ENCODE data around the gene HOGA1.

Gene HOGA1

DNA sequence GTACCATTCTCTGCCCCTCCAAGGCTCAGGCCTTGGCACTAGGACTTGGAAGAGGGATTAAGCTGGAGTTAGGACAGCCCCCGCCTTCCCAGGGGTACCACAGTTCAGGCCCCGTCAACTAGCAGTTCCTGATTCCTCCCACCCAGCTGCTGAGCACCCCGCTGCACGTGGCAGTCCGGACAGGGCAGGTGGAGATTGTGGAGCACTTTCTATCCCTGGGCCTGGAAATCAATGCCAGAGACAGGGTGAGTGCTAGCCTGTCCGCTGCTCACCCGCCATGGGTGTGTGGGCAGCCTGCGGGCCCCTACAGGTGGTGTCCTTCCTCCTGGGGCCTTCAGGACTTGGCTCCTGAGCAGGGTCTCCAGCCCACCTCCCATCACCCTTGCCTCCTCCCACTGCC is 2.0 kb upstream of the HOGA1 start:
- Histone ChIP-seq H3K36me3 (ENCODE audit: control insufficient read depth, insufficient read depth, low read length) (no peaks in the 10 kb centered on the region; the same call in 1 of the 2 replicates), H3K4me3 (ENCODE audit: low read length) (no peak overlapping the region; the same call in 1 of the 2 replicates), H3K27me3 (ENCODE audit: control insufficient read depth, insufficient read depth, low read length) (no peaks in the 10 kb centered on the region), H3K27ac (ENCODE audit: low read length) (no peak overlapping the region), H3K4me1 (ENCODE audit: control insufficient read depth, insufficient read depth, low read length) (peaks cover 1% of the 10 kb centered on the region; the same call in 1 of the 2 replicates), H3K9me3 (ENCODE audit: control insufficient read depth, insufficient read depth, low read length) (no peaks in the 10 kb centered on the region)
- no peak for DNase-seq (ENCODE audit: low read depth, low spot score)
- no CpG with 5 or more reads among the region's 8 CpGs for WGBS (ENCODE audit: insufficient coverage, insufficient read length)

DNA sequence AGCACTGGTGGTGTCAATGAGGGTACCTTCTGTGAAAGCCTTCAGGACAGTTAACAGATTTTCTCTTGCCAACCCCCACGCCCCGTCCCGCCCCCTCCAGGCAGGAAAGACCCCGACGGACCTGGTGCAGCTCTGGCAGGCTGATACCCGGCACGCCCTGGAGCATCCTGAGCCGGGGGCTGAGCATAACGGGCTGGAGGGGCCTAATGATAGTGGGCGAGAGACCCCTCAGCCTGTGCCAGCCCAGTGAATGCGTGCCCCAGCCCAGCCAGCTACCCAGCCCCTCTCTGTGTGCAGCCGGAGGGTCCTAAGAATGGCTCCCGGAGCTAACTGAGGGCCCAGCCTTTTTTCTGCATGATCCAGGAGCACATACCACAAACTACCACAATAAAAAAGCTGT is 713 bp upstream of the HOGA1 start:
- no CpG with 5 or more reads among the region's 13 CpGs for WGBS (ENCODE audit: insufficient coverage, insufficient read length)
- Histone ChIP-seq H3K27me3 (ENCODE audit: control insufficient read depth, insufficient read depth, low read length) (no peaks in the 10 kb centered on the region), H3K27ac (ENCODE audit: low read length) (no peak overlapping the region), H3K36me3 (ENCODE audit: control insufficient read depth, insufficient read depth, low read length) (no peaks in the 10 kb centered on the region; the same call in 1 of the 2 replicates), H3K9me3 (ENCODE audit: control insufficient read depth, insufficient read depth, low read length) (no peaks in the 10 kb centered on the region), H3K4me3 (ENCODE audit: low read length) (no peak overlapping the region), H3K4me1 (ENCODE audit: control insufficient read depth, insufficient read depth, low read length) (peaks cover 1% of the 10 kb centered on the region; the same call in 1 of the 2 replicates)
- no peak for DNase-seq (ENCODE audit: low read depth, low spot score)

DNA sequence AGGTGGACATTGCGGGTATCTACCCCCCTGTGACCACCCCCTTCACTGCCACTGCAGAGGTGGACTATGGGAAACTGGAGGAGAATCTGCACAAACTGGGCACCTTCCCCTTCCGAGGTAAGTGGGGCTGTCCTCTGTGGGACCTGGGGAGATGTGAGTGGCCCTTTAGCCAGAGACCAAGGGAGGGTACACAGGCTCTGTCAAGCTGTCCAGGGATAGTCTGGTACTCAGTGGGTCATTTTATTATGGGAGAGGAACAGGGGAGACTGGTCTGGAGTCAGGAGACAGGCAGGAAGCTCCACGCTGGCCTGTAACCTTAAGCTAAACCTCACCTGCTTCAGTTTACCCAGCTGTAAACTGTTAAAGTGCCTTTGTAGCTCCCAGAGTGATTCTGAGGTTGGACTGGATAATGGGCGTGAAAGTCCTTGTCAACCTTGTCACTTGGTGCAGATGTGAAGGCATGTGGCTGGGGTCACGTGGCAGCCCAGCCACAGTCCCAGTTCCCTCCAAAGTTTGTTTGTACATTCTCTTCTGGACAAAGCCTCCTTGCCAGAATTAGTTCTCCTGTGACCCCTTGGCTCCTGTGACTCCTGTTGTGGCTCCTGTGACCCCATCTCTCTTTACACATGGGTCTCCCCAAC is 729 bp downstream of the HOGA1 start:
- Histone ChIP-seq H3K9me3 (ENCODE audit: control insufficient read depth, insufficient read depth, low read length) (no peaks in the 10 kb centered on the region), H3K4me1 (ENCODE audit: control insufficient read depth, insufficient read depth, low read length) (peaks cover 1% of the 10 kb centered on the region; the same call in 1 of the 2 replicates), H3K27ac (ENCODE audit: low read length) (no peak overlapping the region), H3K36me3 (ENCODE audit: control insufficient read depth, insufficient read depth, low read length) (no peaks in the 10 kb centered on the region; the same call in 1 of the 2 replicates), H3K27me3 (ENCODE audit: control insufficient read depth, insufficient read depth, low read length) (no peaks in the 10 kb centered on the region), H3K4me3 (ENCODE audit: low read length) (no peak overlapping the region)
- no peak for DNase-seq (ENCODE audit: low read depth, low spot score)
- no CpG with 5 or more reads among the region's 5 CpGs for WGBS (ENCODE audit: insufficient coverage, insufficient read length)

DNA sequence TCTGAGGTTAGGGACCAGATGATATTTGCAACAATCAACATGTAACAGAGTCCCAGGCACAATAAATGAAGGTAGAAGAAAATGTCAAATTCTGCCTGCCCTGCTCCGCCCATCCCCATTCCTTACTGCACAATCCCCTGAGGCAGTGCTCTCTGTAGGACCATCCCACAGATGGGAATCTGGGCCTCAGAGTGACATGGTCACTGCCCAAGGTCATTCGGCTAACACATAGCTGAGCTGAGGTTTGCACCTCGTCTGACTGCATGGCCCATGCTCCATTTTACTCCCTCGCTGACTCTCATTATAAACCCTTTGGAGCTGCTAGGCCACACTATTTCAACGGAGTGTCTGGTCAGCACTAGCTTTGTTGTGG is 1.2 kb downstream of the HOGA1 start:
- no peak for DNase-seq (ENCODE audit: low read depth, low spot score)
- Histone ChIP-seq H3K27ac (ENCODE audit: low read length) (no peak overlapping the region), H3K4me1 (ENCODE audit: control insufficient read depth, insufficient read depth, low read length) (peaks cover 1% of the 10 kb centered on the region; the same call in 1 of the 2 replicates), H3K9me3 (ENCODE audit: control insufficient read depth, insufficient read depth, low read length) (no peaks in the 10 kb centered on the region), H3K4me3 (ENCODE audit: low read length) (no peak overlapping the region), H3K27me3 (ENCODE audit: control insufficient read depth, insufficient read depth, low read length) (no peaks in the 10 kb centered on the region), H3K36me3 (ENCODE audit: control insufficient read depth, insufficient read depth, low read length) (no peaks in the 10 kb centered on the region; the same call in 1 of the 2 replicates)
- no CpG with 5 or more reads among the region's 5 CpGs for WGBS (ENCODE audit: insufficient coverage, insufficient read length)

DNA sequence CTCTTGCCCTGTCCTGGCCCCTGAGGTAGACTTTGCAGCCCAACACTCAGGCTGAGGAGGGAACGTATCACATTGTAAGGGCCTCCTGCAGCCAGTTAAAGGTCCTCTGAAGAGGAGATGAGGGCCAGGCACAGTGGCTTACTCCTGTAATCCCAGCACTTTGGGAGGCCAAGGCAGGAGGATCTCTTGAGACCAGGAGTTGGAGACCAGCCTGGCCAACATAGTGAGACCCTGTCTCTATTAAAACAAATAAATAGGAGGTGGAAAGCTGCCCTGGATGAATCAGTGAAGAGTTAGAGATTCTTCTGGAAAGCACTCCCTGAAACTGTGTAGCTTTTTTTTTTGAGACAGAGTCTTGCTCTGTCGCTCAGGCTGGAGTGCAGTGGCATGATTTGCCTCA is 3.0 kb downstream of the HOGA1 start:
- Histone ChIP-seq H3K4me3 (ENCODE audit: low read length) (no peak overlapping the region), H3K36me3 (ENCODE audit: control insufficient read depth, insufficient read depth, low read length) (no peaks in the 10 kb centered on the region; the same call in 1 of the 2 replicates), H3K27me3 (ENCODE audit: control insufficient read depth, insufficient read depth, low read length) (no peaks in the 10 kb centered on the region), H3K9me3 (ENCODE audit: control insufficient read depth, insufficient read depth, low read length) (no peaks in the 10 kb centered on the region), H3K27ac (ENCODE audit: low read length) (no peak overlapping the region), H3K4me1 (ENCODE audit: control insufficient read depth, insufficient read depth, low read length) (peaks cover 1% of the 10 kb centered on the region; the same call in 1 of the 2 replicates)
- WGBS (ENCODE audit: insufficient coverage, insufficient read length): no CpG with 5 or more reads among the region's 2 CpGs
- DNase-seq (ENCODE audit: low read depth, low spot score): no peak

DNA sequence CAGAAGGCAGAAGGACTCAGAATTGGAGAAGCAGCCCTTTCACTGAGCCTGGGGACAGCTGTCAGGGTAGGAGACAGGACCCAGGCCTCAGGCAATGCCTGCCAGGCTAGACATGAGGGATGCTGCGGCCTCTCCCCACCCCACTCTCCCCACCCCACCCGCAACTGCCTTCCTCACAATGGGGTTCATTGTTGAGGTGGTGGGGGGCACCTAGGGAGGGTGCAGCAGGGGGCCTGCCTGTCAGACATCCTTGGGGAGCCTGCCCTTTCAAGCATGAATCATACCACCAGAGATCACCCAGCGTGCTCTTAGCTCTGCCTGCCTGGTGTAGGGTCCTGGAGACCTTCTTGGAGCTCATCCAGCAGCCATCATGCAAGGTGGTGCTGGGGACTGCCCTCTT is 5.3 kb downstream of the HOGA1 start, which contains the start of gene C10orf62:
C10orf62 (plus strand) TSS at position 243 of the 400 bp plus-strand sequence. CDS start 177 bp downstream, outside the sequence.
- no peaks in the 10 kb centered on the region for H3K27me3 ChIP-seq (ENCODE audit: control insufficient read depth, insufficient read depth, low read length)
- no peak for DNase-seq (ENCODE audit: low read depth, low spot score)
- H3K36me3 ChIP-seq (ENCODE audit: control insufficient read depth, insufficient read depth, low read length): no peaks in the 10 kb centered on the region
- H3K27ac ChIP-seq (ENCODE audit: low read length): no peak within 1 kb of the TSS
- H3K9me3 ChIP-seq (ENCODE audit: control insufficient read depth, insufficient read depth, low read length): no peaks in the 10 kb centered on the region
- no CpG with 5 or more reads among the region's 3 CpGs for WGBS (ENCODE audit: insufficient coverage, insufficient read length)
- H3K4me1 ChIP-seq (ENCODE audit: control insufficient read depth, insufficient read depth, low read length): peaks cover 1% of the 10 kb centered on the region; the same call in 1 of the 2 replicates
- H3K4me3 ChIP-seq (ENCODE audit: low read length): no peak within 1 kb of the TSS

DNA sequence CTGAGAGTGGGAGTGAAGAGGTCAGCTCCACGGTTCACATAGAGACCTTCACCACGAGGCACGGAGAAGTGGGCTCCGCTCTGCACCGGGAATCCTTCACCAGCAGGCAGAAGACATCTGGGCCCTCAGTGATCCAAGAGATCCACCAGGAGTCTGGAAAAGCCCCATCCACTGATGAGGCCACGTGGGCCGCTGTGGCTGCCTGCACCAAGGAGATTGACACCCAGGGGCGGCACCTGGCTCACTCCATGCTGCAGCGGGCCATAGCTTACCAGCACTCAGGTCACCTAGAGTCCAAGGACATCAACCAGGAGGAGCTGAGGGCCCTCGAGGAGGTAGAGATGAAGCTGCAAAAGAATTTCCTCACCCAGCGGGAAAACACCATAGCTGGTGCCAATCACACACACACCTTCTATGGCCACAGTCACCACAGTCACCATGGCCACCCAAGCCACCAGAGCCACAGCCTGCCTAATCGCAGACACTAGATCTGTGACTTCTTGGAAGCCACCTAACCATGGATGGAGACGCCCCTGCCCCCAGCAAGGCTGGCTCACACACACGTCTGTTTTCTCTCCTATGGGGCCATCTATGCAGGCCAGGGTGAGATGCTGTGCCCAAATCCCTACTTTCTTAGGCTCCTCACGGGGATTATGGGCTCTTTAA is 6.0 kb downstream of the HOGA1 start:
- H3K4me3 ChIP-seq (ENCODE audit: low read length): no peak overlapping the region; the same call in 1 of the 2 replicates
- no peak overlapping the region for H3K27ac ChIP-seq (ENCODE audit: low read length)
- no peaks in the 10 kb centered on the region for H3K27me3 ChIP-seq (ENCODE audit: control insufficient read depth, insufficient read depth, low read length)
- H3K36me3 ChIP-seq (ENCODE audit: control insufficient read depth, insufficient read depth, low read length): no peaks in the 10 kb centered on the region
- no peaks in the 10 kb centered on the region for H3K4me1 ChIP-seq (ENCODE audit: control insufficient read depth, insufficient read depth, low read length)
- H3K9me3 ChIP-seq (ENCODE audit: control insufficient read depth, insufficient read depth, low read length): no peaks in the 10 kb centered on the region
- no peak for DNase-seq (ENCODE audit: low read depth, low spot score)
- WGBS (ENCODE audit: insufficient coverage, insufficient read length): no CpG with 5 or more reads among the region's 15 CpGs

DNA sequence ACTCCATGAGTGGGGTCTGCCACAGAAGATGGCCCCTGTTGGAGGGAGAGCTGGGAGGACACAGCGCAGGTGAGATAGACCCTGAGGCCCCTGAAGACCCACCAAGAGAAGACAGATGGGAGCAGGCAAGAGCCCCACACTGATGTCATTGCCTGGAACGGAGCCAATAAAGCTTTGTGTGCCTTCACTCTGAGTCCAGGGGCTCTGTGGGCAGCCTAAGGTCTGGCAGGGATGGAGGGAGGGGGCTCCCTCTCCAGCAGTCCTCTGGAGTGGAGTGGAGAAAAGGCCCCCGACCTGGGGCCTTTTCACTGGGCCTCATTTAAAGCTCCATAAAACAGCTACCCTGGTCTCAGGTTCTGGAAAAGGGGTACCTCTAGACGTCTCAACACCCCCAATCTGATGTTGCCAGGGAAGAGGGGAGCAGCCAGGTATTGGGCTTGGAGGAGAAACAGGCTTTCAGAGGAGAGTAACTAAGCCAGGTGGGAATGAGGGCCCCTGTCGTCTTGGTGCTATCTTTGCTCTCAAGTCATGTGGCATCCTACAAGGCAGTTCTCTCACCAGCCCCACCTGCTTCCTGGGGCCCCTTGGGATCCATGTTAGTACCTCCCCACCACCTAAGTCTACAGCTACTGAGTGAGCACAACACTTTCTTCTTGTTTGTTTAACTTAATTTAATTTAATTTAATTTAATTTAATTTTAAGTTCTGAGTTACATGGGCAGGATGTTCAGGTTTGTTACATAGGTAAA is 6.7 kb downstream of the HOGA1 start:
- no peaks in the 10 kb centered on the region for H3K36me3 ChIP-seq (ENCODE audit: control insufficient read depth, insufficient read depth, low read length)
- H3K27ac ChIP-seq (ENCODE audit: low read length): no peak overlapping the region
- WGBS (ENCODE audit: insufficient coverage, insufficient read length): no CpG with 5 or more reads among the region's 5 CpGs
- no peaks in the 10 kb centered on the region for H3K9me3 ChIP-seq (ENCODE audit: control insufficient read depth, insufficient read depth, low read length)
- no peak for DNase-seq (ENCODE audit: low read depth, low spot score)
- H3K27me3 ChIP-seq (ENCODE audit: control insufficient read depth, insufficient read depth, low read length): no peaks in the 10 kb centered on the region
- H3K4me1 ChIP-seq (ENCODE audit: control insufficient read depth, insufficient read depth, low read length): no peaks in the 10 kb centered on the region
- H3K4me3 ChIP-seq (ENCODE audit: low read length): no peak overlapping the region; the same call in 1 of the 2 replicates

DNA sequence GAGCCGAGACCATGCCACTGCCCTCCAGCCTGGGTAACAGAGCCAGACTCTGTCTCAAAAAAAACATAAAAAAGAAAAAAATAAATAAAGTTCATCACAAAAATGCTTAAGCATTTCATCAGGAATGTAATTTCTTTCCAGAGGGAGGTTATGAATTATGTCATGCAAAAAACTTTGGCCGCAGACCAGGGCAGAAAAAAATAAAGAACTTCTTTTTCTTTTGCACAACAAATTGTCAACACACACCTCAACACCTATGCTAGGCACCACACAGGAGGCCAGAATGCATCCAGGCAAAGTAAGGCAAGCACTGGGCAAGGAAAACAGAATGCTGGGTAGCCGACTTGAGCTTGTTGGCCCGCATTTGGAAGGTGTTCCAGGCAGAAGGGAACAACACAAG is 9.2 kb downstream of the HOGA1 start:
- Histone ChIP-seq H3K27ac (ENCODE audit: low read length) (no peak overlapping the region), H3K4me1 (ENCODE audit: control insufficient read depth, insufficient read depth, low read length) (no peaks in the 10 kb centered on the region), H3K4me3 (ENCODE audit: low read length) (no peak overlapping the region), H3K36me3 (ENCODE audit: control insufficient read depth, insufficient read depth, low read length) (no peaks in the 10 kb centered on the region), H3K9me3 (ENCODE audit: control insufficient read depth, insufficient read depth, low read length) (no peaks in the 10 kb centered on the region), H3K27me3 (ENCODE audit: control insufficient read depth, insufficient read depth, low read length) (no peaks in the 10 kb centered on the region)
- no CpG with 5 or more reads among the region's 4 CpGs for WGBS (ENCODE audit: insufficient coverage, insufficient read length)
- DNase-seq (ENCODE audit: low read depth, low spot score): no peak
